ENCODE data around the gene HAUS7.

- TF ChIP-seq CTCF (IDR thresholded peaks at IDR 0.05) (no peak), POLR2A (IDR thresholded peaks at IDR 0.05) (no peak)
These were observed 20.0 kb upstream of the HAUS7 start for GRCh38 chrX:153490217-153490930.

Data from thyroid gland (tissue), 4 donors.